Transverse colon (tissue), 4 donors: ENCODE results near the gene ABCC5.

Source experiments
- POLR2A ChIP-seq: fragments of 450-650 bp; IDR thresholded peaks from one replicate; pipeline ENCODE4 v1.6.1; 2016; ENCODE audit warnings: antibody characterized with exemption, mild to moderate bottlenecking, moderate library complexity
- POLR2AphosphoS5 ChIP-seq, 3 donors: sonication (generic); formaldehyde crosslinking; IDR thresholded peaks; one replicate each; pipeline ENCODE4 v1.6.1; 2016; ENCODE audit warnings: antibody characterized with exemption in 3 of 3
- TF ChIP-seq, protein P1 (sequence below), 5 experiments: fragments of 200-600 bp in 3 of 5; fragments of 450-650 bp in 2 of 5; sonication (generic) in 3 of 5; IDR thresholded peaks; 1 replicate in 2 of 5; 2 replicates in 3 of 5; pipeline ENCODE4 v1.5.1; 2016 to 2017; ENCODE audit warnings: antibody characterized with exemption in 5 of 5, inconsistent platforms in 3 of 5, mild to moderate bottlenecking in 2 of 5, moderate library complexity in 1 of 5

GRCh38 chr3:183895296-183895695 is 122.4 kb downstream of the ABCC5 start:
- TF ChIP-seq POLR2A (no peak), POLR2AphosphoS5 (IDR thresholded peaks at IDR 0.05) (no peak)
- TF ChIP-seq, protein P1, sequence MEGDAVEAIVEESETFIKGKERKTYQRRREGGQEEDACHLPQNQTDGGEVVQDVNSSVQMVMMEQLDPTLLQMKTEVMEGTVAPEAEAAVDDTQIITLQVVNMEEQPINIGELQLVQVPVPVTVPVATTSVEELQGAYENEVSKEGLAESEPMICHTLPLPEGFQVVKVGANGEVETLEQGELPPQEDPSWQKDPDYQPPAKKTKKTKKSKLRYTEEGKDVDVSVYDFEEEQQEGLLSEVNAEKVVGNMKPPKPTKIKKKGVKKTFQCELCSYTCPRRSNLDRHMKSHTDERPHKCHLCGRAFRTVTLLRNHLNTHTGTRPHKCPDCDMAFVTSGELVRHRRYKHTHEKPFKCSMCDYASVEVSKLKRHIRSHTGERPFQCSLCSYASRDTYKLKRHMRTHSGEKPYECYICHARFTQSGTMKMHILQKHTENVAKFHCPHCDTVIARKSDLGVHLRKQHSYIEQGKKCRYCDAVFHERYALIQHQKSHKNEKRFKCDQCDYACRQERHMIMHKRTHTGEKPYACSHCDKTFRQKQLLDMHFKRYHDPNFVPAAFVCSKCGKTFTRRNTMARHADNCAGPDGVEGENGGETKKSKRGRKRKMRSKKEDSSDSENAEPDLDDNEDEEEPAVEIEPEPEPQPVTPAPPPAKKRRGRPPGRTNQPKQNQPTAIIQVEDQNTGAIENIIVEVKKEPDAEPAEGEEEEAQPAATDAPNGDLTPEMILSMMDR (IDR thresholded peaks at IDR 0.05) = peak; percentile 70 to 88 (median 83)
